K562 (cell line): ENCODE results near the gene MLLT6.

Experiments used
- CHD4 ChIP-seq: fragments of 200-600 bp; sonication (generic); IDR thresholded peaks from 3 replicates; pipeline ENCODE4 v1.6.1; 2012; ENCODE audit warnings: low read depth, mild to moderate bottlenecking, mixed read lengths, low read length, inconsistent platforms; ENCODE audit not compliant: insufficient read depth, insufficient replicate concordance, poor library complexity, severe bottlenecking
- CTCF ChIP-seq, 3 experiments: IDR thresholded peaks in 2 of 3; conservative IDR thresholded peaks in 1 of 3; 2 replicates each; pipeline ENCODE4 v1.5.1; 2011 to 2012; ENCODE audit warnings: low read length in 3 of 3, mild to moderate bottlenecking in 3 of 3, control low read depth in 2 of 3, improper control_type of control experiment in 1 of 3, inconsistent platforms in 1 of 3, low read depth in 1 of 3, mixed read lengths in 1 of 3, moderate library complexity in 1 of 3; ENCODE audit not compliant: insufficient read depth in 2 of 3
- ESRRA ChIP-seq: fragments of 450-650 bp; IDR thresholded peaks from 2 replicates; pipeline ENCODE4 v1.6.1; 2014; ENCODE audit warnings: low read depth, mild to moderate bottlenecking, moderate library complexity, borderline replicate concordance
- HLTF ChIP-seq: fragments of 450-650 bp; IDR thresholded peaks from 2 replicates; pipeline ENCODE4 v1.6.1; 2016
- KAT8 ChIP-seq: fragments of 450-650 bp; IDR thresholded peaks from 2 replicates; pipeline ENCODE4 v1.6.1; 2016; ENCODE audit warnings: low read depth, mild to moderate bottlenecking
- RBM22 ChIP-seq: fragments of 200-400 bp; formaldehyde crosslinking; IDR thresholded peaks from 2 replicates; pipeline ENCODE4 v1.6.1; 2018; ENCODE audit warnings: low read length, low read depth; ENCODE audit not compliant: poor library complexity, severe bottlenecking
- SIN3A ChIP-seq, 2 experiments: fragments of 150-350 bp in 1 of 2; IDR thresholded peaks; 2 replicates each; pipeline ENCODE4 v1.6.1; 2011 to 2016; ENCODE audit warnings: borderline replicate concordance in 2 of 2, low read depth in 2 of 2, low read length in 2 of 2, mild to moderate bottlenecking in 2 of 2, moderate library complexity in 2 of 2; ENCODE audit not compliant: control insufficient read depth in 1 of 2
- SMARCA5 ChIP-seq: fragments of 450-650 bp; IDR thresholded peaks from 2 replicates; pipeline ENCODE4 v1.6.1; 2016
- SMC3 ChIP-seq: conservative IDR thresholded peaks from 2 replicates; pipeline ENCODE4 v1.6.1; 2011; ENCODE audit warnings: low read depth, low read length, improper control_type of control experiment; ENCODE audit not compliant: insufficient read depth
- SRF ChIP-seq, 2 experiments: fragments of 250-450, 450-650 bp in 1 of 2; sonication (Bioruptor Pico) in 1 of 2; sonication (generic) in 1 of 2; formaldehyde crosslinking; IDR thresholded peaks; 2 replicates each; pipeline versions ENCODE4 v1.5.0 to v1.5.1; 2020 to 2022; ENCODE audit warnings: mild to moderate bottlenecking in 1 of 2, missing genetic modification reagents in 1 of 2
- TAF1 ChIP-seq: IDR thresholded peaks from 2 replicates; pipeline ENCODE4 v1.6.1; 2011; ENCODE audit warnings: mild to moderate bottlenecking, low read length, moderate library complexity; ENCODE audit not compliant: insufficient read depth, control insufficient read depth, severe bottlenecking; ENCODE audit errors: extremely low read depth
- YY1 ChIP-seq, 3 experiments: IDR thresholded peaks; 2 replicates each; pipeline ENCODE4 v1.6.1; 2011; ENCODE audit warnings: low read length in 2 of 3, mild to moderate bottlenecking in 2 of 3, moderate library complexity in 2 of 3, borderline replicate concordance in 1 of 3, control low read depth in 1 of 3, low read depth in 1 of 3; ENCODE audit not compliant: insufficient read depth in 3 of 3, insufficient replicate concordance in 2 of 3, control insufficient read depth in 1 of 3, insufficient read length in 1 of 3; ENCODE audit errors: extremely low read depth in 1 of 3
- ZNF316 ChIP-seq: fragments of 450-650 bp; IDR thresholded peaks from 2 replicates; pipeline ENCODE4 v1.6.1; 2016
- ZNF512 ChIP-seq: IDR thresholded peaks from 2 replicates; pipeline ENCODE4 v1.6.1; 2016; ENCODE audit warnings: missing genetic modification characterization, missing compliant biosample characterization

GRCh38 chr17:38705803-38706504 lies 881 bp downstream of the MLLT6 start:
- TF ChIP-seq SMC3 (no peak), YY1 (IDR thresholded peaks at IDR 0.05; ENCODE audit: borderline replicate concordance in 1 of 3, control insufficient read depth in 1 of 3, extremely low read depth in 1 of 3, insufficient read depth in 3 of 3, insufficient read length in 1 of 3, insufficient replicate concordance in 2 of 3, low read depth in 1 of 3, low read length in 2 of 3) (no peak), TAF1 (no peak), SIN3A (IDR thresholded peaks at IDR 0.05; ENCODE audit: borderline replicate concordance in 2 of 2, control insufficient read depth in 1 of 2, low read depth in 2 of 2, low read length in 2 of 2) (no peak), SRF (CRISPR knock-in tag; IDR thresholded peaks at IDR 0.05) (no peak), CHD4 (no peak), ESRRA (no peak), ZNF316 (no peak), CTCF (IDR thresholded peaks at IDR 0.05 in 2 of 3, conservative IDR thresholded peaks at IDR 0.05 in 1 of 3; ENCODE audit: insufficient read depth in 2 of 3, low read depth in 1 of 3, low read length in 3 of 3) (no peak), SMARCA5 (no peak), RBM22 (no peak), ZNF512 (tag) (no peak), HLTF (no peak), KAT8 (no peak)
